Right lobe of liver (tissue), 4 donors: ENCODE measurements around the gene NEURL2.

Experiments
- POLR2A ChIP-seq: fragments of 450-650 bp; IDR thresholded peaks from one replicate; pipeline ENCODE4 v1.6.1; 2017; ENCODE audit warnings: antibody characterized with exemption, mild to moderate bottlenecking
- TF ChIP-seq, protein P1 (sequence below), 4 donors: fragments of 200-600 bp in 3 of 4; fragments of 450-650 bp in 1 of 4; IDR thresholded peaks; one replicate each; pipeline versions ENCODE4 v1.5.1 to v1.8.0; 2016 to 2022; ENCODE audit warnings: antibody characterized with exemption in 4 of 4, mild to moderate bottlenecking in 2 of 4
- donor health status: DM: no; HTN: no; CAD: no.
- donor health status: DM: no; HTN: no; CAD: no.
- donor health status: DM: no; HTN: yes; CAD: no.

DNA sequence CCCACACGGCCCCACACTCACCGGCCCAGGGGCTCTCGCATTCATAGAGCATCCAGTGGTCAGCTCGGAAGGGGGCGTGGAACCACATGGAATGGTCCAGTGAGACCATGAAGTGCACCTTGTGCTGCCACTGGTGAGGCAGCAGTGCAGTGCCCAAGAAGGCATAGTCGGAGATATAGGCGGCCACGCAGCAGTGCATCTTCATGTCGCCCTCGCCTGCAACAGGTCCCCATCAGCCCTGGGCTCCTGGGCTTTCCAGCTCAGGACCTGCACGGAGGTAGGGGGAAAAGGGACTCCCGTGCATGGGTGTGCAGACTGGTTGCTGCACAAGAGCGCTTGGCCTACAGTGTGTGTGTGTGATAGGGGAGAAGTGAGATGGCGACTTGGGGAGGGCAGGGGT lies 47.5 kb downstream of the NEURL2 start:
- TF ChIP-seq, protein P1, sequence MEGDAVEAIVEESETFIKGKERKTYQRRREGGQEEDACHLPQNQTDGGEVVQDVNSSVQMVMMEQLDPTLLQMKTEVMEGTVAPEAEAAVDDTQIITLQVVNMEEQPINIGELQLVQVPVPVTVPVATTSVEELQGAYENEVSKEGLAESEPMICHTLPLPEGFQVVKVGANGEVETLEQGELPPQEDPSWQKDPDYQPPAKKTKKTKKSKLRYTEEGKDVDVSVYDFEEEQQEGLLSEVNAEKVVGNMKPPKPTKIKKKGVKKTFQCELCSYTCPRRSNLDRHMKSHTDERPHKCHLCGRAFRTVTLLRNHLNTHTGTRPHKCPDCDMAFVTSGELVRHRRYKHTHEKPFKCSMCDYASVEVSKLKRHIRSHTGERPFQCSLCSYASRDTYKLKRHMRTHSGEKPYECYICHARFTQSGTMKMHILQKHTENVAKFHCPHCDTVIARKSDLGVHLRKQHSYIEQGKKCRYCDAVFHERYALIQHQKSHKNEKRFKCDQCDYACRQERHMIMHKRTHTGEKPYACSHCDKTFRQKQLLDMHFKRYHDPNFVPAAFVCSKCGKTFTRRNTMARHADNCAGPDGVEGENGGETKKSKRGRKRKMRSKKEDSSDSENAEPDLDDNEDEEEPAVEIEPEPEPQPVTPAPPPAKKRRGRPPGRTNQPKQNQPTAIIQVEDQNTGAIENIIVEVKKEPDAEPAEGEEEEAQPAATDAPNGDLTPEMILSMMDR (IDR thresholded peaks at IDR 0.05), result no peak
- TF ChIP-seq POLR2A, result no peak
